HG03139 (cell line): ENCODE results near the gene GNB1L.
"Not testable (repeated sequence)": the region's sequence is repeated elsewhere in the genome, so short reads cannot be mapped to it uniquely, and the experiment has no call there.

ENCODE experiments used
- ATAC-seq: cut with Tn5 transposase; IDR thresholded peaks from one replicate; pipeline ENCODE4 v1.9.1; 2021; ENCODE audit not compliant: unreplicated experiment

GNB1L gene

GRCh38 chr22:19890502-19891316, 36.0 kb upstream of the GNB1L start:
- no peak for ATAC-seq

DNA sequence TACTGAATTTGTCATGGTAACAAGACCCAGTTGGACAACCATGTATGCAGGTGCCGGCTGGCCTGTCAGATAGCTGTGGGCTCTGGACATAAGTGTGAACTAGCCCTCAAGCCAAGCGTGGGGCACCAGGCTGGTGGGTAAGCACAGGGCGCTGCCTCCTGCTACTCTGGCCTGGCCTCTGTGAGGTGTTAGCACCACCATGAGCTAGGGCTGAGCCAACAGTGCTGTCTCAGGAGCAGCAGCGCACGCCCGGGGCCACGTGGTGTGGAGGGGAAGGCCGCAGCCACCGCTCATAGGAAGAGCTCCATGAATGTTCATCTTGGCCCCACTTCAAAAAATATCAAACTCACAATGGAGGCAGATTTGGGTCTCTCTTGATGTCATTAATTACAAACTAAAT, 35.3 kb upstream of the GNB1L start:
- ATAC-seq = no peak

- no peak for ATAC-seq
Observed at GRCh38 chr22:19888131-19888746, 33.6 kb upstream of the GNB1L start.

- ATAC-seq = no peak
Observed at GRCh38 chr22:19887256-19887985, 32.7 kb upstream of the GNB1L start.

DNA sequence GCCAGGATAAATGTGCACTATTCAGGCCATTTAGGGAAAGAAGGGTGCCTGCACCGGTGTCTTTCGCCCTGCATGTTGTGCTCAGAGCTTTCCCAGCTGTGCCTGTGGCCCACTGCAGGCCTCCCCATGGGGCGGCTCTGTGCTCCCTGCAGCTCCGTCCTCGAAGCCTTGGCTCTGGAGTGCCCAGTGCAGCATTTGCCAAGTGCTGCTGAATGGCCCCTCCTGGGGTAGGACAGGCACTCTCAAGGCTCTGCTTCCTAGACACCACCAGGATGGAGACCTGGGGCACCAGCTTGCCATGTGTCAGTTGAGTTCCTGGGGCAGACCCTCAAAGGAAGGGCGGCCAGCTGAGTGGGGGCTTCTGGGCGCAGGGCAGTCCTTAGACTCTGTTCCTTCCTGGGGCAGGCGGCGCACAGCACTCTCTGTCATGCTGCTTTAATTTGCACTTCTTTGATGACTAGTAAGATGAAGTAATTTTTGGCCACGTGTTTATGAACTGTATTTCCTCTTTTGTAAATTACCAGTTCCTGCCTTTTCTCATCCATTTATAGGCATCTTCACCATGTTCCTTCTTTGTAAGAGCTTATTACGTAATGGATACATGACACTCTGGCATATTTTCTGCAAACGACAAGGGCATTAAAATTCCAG, 32.1 kb upstream of the GNB1L start:
- no peak for ATAC-seq

DNA sequence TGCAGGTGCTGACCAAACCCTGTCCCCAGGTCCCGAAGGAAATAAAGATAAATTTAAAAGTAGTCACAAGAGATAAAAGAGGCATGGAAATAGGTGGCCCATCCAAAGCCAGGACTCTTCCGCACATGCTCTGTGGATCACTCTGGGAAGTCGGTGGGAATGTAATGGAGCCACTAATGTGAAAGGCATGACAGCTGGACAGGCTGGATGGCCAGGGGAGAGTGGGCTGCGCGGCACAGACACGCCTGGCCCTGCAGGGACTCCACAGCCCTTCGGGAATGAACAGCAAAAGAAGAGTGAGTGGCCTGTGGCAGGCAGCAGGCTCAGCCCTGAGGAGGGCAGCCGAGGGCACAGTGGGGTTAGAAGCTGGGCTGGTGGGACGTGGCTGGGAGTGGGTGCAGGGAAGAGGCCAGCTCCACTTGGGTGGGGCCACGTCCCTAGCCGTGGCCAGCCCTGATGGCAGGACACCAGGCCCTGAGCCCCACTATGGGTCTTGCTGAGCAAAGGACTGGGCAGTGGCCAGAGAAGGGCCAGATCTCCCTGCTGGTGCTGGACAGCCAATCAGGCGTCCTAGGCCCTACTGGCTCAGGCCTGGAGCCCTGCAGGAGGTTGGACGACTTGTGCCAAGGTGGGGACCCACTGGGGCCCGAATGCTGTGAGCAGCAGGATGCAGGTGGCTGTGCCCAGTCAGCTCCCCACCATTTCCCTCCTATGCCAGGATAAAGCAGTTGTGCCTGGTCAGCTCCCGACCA, 31.3 kb upstream of the GNB1L start:
- ATAC-seq = no peak

GRCh38 chr22:19884954-19885751, 30.5 kb upstream of the GNB1L start:
- no peak for ATAC-seq

- no peak for ATAC-seq
Observed at GRCh38 chr22:19884161-19884953, 29.7 kb upstream of the GNB1L start.

DNA sequence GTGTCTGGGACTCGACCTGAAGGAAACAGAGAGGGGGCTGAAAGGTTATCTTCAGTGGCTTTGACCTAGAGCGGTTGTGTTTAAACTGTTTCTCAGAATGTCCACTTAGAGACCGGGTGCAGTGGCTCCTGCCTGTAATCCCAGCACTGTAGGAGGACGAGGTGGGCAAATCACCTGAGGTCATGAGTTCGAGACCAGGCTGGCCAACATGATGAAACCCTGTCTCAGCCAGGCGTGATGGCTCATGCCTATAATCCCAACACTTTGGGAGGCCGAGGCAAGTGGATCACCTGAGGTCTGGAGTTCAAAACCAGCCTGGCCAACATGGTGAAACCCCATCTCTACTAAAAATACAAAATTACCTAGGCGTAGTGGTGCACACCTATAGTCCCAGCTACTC, 28.8 kb upstream of the GNB1L start:
- ATAC-seq = not testable (repeated sequence)

DNA sequence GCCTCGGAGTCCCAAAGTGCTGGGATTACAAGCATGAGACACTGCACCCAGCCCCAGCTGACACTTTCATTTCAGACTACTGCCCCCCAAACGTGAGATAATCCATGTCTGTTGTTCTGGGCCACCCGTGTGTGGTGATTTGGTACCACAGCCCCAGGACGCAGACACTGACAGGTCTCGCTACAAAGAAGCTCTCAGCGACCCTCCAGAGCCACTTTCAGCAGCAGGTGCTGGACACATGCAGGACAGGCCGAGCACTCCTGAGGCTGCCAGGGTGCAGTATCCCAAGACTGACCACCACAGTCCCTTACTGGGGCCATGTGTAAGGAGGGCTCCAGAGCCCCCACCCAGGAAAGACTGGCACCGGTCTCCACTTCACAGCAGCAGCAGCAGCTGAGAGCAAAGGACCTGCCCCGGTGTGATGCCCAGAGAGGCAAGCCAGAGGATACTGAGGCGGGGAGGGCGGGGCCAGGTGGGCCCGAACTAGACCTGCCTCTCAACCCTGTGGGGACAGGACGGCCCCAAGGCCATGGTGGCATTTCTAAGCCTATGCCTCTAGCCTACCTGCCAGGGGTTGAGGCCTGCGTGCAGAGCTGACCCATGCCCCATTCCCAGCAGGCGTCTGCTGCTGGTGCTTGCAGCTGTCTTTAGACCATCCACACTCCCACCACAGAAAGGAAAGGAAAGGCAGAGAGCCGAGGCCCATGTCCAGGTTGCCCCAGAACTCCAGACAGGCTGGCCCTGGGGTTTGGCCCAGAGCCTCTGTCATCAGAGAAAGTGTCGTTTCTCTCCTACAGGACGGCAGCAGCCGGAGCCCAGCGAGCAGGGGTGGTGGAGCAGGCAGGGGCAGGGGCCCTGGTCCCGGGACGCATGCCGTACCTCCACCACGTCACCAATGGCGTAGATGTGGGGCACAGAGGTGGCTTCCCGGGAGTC, 28.0 kb upstream of the GNB1L start:
- no peak for ATAC-seq

DNA sequence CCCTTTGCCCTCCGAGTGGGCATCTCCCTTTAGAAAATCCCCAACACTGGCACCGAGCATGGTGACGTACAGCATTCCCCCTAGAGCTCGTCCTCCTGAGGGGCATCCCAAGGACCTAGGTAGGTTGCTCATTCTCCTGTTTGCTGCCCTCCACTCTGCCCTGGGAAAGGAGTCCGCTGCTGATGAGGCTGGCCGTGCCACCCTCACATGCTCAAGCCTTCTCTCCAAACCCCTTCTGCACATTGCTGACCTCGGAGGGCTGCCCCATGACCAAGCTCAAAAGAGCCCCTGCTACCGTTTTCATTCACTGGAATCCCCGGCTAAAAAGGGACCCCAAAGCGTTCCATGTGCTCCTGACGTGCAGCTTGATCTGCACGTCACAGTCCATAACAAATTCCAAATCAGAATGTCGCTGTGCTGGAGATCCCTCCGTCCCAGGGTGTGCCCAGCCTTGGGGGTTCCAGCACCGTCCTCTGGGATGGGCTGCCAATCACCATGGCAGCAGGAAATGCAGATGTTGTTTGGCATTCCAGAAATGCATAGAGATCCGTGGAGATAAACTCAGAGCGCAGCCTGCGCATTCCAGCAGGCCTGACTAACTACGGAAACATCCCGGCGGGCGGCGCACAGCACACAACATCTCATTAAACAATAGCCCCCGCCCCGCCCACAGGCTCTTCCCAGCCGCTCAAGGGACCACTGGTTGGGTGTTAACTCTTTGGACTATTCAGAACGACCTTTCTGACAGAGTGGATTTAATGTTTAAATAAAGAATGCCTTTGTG, 26.3 kb upstream of the GNB1L start:
- no peak for ATAC-seq

DNA sequence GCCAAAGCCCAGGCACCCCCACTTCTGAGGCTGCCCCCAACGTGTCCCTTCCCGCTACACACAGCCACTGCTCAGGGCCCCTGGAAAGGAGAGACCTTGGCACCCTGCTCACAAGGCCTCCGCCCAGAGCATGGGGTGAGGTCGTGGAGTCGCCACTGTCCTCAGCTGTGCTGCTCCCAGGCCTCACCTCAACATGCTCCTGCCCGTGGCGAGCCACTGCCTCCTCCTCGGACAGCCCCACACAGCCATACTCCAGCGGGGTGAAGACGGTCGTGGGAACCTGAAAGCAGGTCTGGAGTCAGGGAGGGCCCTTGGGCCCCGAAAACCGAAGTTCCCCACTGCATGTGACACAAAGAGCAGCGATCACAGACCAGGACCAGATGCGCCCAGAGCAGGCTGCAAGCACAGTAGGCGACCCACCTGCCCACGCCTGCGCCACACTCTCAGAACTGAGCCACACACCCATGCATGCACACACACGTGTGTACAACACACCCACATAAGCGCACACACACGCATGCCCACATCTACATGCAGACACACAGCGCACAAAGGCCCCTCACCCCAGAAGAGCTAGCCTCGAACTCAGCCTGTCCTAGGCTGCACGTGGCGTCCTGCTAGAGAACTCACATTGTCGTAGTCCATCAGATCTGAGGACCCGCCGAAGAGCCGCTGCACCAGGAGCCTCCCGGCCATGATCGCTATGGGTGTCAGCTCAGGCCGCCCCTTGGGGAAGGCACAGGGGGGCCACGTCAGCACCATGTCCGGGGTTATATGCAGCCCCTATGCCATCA, 25.5 kb upstream of the GNB1L start:
- no peak for ATAC-seq

GRCh38 chr22:19879643-19879991, 24.9 kb upstream of the GNB1L start:
- no peak for ATAC-seq

DNA sequence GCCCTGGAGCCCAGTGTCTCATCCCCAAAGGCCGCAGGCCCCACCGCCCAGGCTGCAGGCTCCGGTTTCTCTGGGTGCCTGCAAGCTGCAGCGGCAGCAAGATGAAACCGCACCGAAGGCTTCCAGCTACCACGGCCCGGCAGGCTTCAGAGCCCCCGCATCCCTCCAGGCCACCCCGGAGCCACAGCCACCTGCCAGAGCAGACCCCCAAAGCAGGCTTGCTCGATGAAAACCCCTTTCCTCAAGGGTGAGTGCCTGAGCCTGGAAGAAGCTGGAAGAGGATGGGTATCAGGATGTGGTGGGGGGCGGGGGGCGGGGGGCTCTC, 24.5 kb upstream of the GNB1L start:
- ATAC-seq = no peak

DNA sequence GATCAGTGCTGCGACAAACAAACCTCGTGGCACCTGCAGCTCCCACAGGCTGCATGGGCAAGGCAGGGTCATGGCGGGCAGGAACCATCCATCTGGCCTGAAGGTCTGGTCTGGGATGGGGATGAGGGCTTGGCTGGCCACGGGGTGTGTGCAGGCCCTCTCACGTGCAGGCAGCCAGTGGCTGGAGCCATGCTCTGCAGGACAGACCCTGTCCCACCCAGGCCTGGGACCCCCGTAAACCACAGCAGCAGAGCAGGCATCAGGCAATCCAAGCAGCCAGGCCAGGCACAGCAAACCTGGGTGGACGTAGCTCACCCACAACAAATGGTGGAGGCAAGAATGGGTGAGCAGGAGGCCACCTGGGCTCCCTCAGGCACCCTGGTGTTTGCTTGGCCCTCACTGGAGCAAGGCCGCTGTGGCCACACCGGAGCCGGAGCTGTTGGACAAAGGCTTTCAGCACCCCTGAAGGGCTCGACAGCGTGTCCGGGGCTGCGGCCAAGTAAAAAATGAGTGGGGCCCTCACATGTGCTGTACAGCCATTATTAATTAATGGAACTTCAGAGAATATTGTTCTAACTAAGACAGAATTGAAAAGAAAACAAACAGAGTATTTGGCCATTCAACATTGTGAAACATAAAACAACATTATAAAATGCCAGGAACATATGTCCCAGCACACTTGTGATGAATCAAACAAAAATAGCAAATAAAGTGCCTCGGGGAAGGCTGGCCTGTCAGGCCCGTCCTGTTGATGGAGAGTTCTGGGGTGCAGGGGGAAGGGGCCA, 24.0 kb upstream of the GNB1L start:
- no peak for ATAC-seq
